Liver (tissue), 9 donors: Measurements from ENCODE around the gene FRAT1. TPM values are rescaled to one million over a fixed set of nuclear protein-coding genes. Genes with fewer than 3 reads are reported as not detected.

Experiments
- DNase-seq: peaks from one replicate; pipeline ENCODE4 v3.0.0-alpha.2; 2017; ENCODE audit warnings: low spot score
- H3K27ac ChIP-seq, 2 donors: one replicate each; pipeline ENCODE4 v1.7.0; 2013; ENCODE audit warnings: inconsistent platforms in 2 of 2, low read length in 2 of 2, control low read depth in 1 of 2, low read depth in 1 of 2, mild to moderate bottlenecking in 1 of 2
- H3K27me3 ChIP-seq, 4 donors: one replicate each; pipeline versions ENCODE4 v1.6.1 to v1.7.0; 2013; ENCODE audit warnings: low read length in 3 of 4, inconsistent platforms in 1 of 4, mild to moderate bottlenecking in 1 of 4, moderate library complexity in 1 of 4; ENCODE audit not compliant: control insufficient read depth in 4 of 4, insufficient read depth in 4 of 4
- H3K36me3 ChIP-seq, 4 donors: one replicate each; pipeline versions ENCODE4 v1.6.1 to v1.7.0; 2013; ENCODE audit warnings: low read length in 3 of 4, mild to moderate bottlenecking in 3 of 4, low read depth in 1 of 4, moderate library complexity in 1 of 4; ENCODE audit not compliant: control insufficient read depth in 4 of 4, insufficient read depth in 3 of 4
- H3K4me1 ChIP-seq, 4 donors: one replicate each; pipeline versions ENCODE4 v1.6.1 to v1.7.0; 2013; ENCODE audit warnings: low read length in 3 of 4, mild to moderate bottlenecking in 3 of 4, moderate library complexity in 1 of 4; ENCODE audit not compliant: control insufficient read depth in 4 of 4, insufficient read depth in 4 of 4
- H3K4me3 ChIP-seq, 3 donors: one replicate each; pipeline versions ENCODE4 v1.6.1 to v1.7.0; 2013; ENCODE audit warnings: low read length in 3 of 3, control low read depth in 1 of 3, low read depth in 1 of 3, mild to moderate bottlenecking in 1 of 3
- H3K9ac ChIP-seq, 2 donors: one replicate each; pipeline ENCODE4 v1.7.0; 2013; ENCODE audit warnings: low read length in 2 of 2, mild to moderate bottlenecking in 2 of 2, moderate library complexity in 2 of 2, control low read depth in 1 of 2, low read depth in 1 of 2
- H3K9me3 ChIP-seq, 4 donors: one replicate each; pipeline versions ENCODE4 v1.6.1 to v1.7.0; 2013; ENCODE audit warnings: low read length in 3 of 4; ENCODE audit not compliant: control insufficient read depth in 4 of 4
- ATF3 ChIP-seq: IDR thresholded peaks from 2 replicates; pipeline ENCODE4 v1.6.1; 2016; ENCODE audit warnings: antibody characterized with exemption
- CTCF ChIP-seq: fragments of 150-350 bp; IDR thresholded peaks from 2 replicates; pipeline ENCODE4 v1.5.1; 2017; ENCODE audit warnings: improper control_type of control experiment, low read depth, low read length; ENCODE audit not compliant: missing input control
- EGR1 ChIP-seq, 2 donors: IDR thresholded peaks; 2 replicates each; pipeline ENCODE4 v1.6.1; 2016 to 2018; ENCODE audit warnings: antibody characterized with exemption in 2 of 2, low read depth in 2 of 2
- FOXA1 ChIP-seq: IDR thresholded peaks from 2 replicates; pipeline ENCODE4 v1.6.1; 2016; ENCODE audit warnings: antibody characterized with exemption
- FOXA2 ChIP-seq: IDR thresholded peaks from 2 replicates; pipeline ENCODE4 v1.6.1; 2016; ENCODE audit warnings: antibody characterized with exemption
- GABPA ChIP-seq, 2 donors: IDR thresholded peaks in 1 of 2; conservative IDR thresholded peaks in 1 of 2; 2 replicates each; pipeline ENCODE4 v1.6.1; 2016; ENCODE audit warnings: antibody characterized with exemption in 2 of 2, mild to moderate bottlenecking in 1 of 2, moderate library complexity in 1 of 2
- HNF4A ChIP-seq, 2 donors: conservative IDR thresholded peaks; 2 replicates each; pipeline ENCODE4 v1.6.1; 2016; ENCODE audit warnings: antibody characterized with exemption in 2 of 2, mild to moderate bottlenecking in 2 of 2
- HNF4G ChIP-seq: IDR thresholded peaks from 2 replicates; pipeline ENCODE4 v1.6.1; 2016; ENCODE audit warnings: antibody characterized with exemption
- JUND ChIP-seq, 2 donors: IDR thresholded peaks; 2 replicates each; pipeline ENCODE4 v1.6.1; 2016; ENCODE audit warnings: antibody characterized with exemption in 2 of 2
- MAX ChIP-seq: IDR thresholded peaks from 2 replicates; pipeline ENCODE4 v1.6.1; 2016; ENCODE audit warnings: antibody characterized with exemption
- NR2F2 ChIP-seq: IDR thresholded peaks from 2 replicates; pipeline ENCODE4 v1.6.1; 2016; ENCODE audit warnings: antibody characterized with exemption
- RAD21 ChIP-seq, 2 donors: IDR thresholded peaks; 2 replicates each; pipeline ENCODE4 v1.6.1; 2016; ENCODE audit warnings: antibody characterized with exemption in 2 of 2, mild to moderate bottlenecking in 2 of 2
- REST ChIP-seq: IDR thresholded peaks from 2 replicates; pipeline ENCODE4 v1.6.1; 2016; ENCODE audit warnings: antibody characterized with exemption, mild to moderate bottlenecking
- RXRA ChIP-seq, 2 donors: IDR thresholded peaks; 2 replicates each; pipeline ENCODE4 v1.6.1; 2017 to 2018; ENCODE audit warnings: antibody characterized with exemption in 2 of 2, mild to moderate bottlenecking in 1 of 2
- SP1 ChIP-seq: IDR thresholded peaks from 2 replicates; pipeline ENCODE4 v1.6.1; 2018; ENCODE audit warnings: antibody characterized with exemption, mild to moderate bottlenecking
- TAF1 ChIP-seq: conservative IDR thresholded peaks from 2 replicates; pipeline ENCODE4 v1.6.1; 2016; ENCODE audit warnings: antibody characterized with exemption, mild to moderate bottlenecking
- YY1 ChIP-seq: IDR thresholded peaks from 2 replicates; pipeline ENCODE4 v1.6.1; 2016; ENCODE audit warnings: antibody characterized with exemption, mild to moderate bottlenecking
- ZBTB33 ChIP-seq: IDR thresholded peaks from 2 replicates; pipeline ENCODE4 v1.6.1; 2016; ENCODE audit warnings: antibody characterized with exemption
- WGBS: extraction: QIAGEN DNeasy Blood & Tissue Kit; methylation state at CpG from one replicate; pipeline ENCODE4 v1.1.7; 2013; 5-methylcytosine and 5-hydroxymethylcytosine counted together
- polyA plus RNA-seq, 2 donors: library from polyadenylated mRNA; stranded (reverse) in 1 of 2; unstranded in 1 of 2; fragments of 200-250 nt in 1 of 2; fragments of >200 nt in 1 of 2; fragmentation: Nextera tagmentation in 1 of 2; extraction: Ambion mirVana in 1 of 2; gene quantifications; one replicate each; pipeline versions ENCODE4 v1.2.1 to v1.2.3, GENCODE V29; 2013 to 2015
- total RNA-seq, 2 donors: library from RNA; depleted of rRNA; stranded (reverse); fragments of >200 nt; gene quantifications; one replicate each; pipeline ENCODE4 v1.2.3, GENCODE V29; 2014
- donor health status: healthy.
- donor health status: healthy.
- donor health status: healthy.
- donor health status: healthy.
- donor health status: healthy.

FRAT1 gene
- total and polyA plus RNA-seq, 4 donors, result 4.3 to 7.4 (median 5.2) TPM

GRCh38 chr10:97292862-97293198 lies 26.2 kb upstream of the FRAT1 start:
- Histone ChIP-seq H3K36me3 (no peaks in the 10 kb centered on the region), H3K9me3 (no peaks in the 10 kb centered on the region), H3K27me3 (no peaks in the 10 kb centered on the region), H3K4me1 (peaks cover 0 to 32% (median 18%) of the 10 kb centered on the region in 4 donors), H3K4me3 (no peak overlapping the region), H3K9ac (no peak overlapping the region), H3K27ac (no peak overlapping the region)
- no peak for DNase-seq
- WGBS, result 59% methylated on average over 3 of the region's 3 CpGs
- TF ChIP-seq RAD21 (IDR thresholded peaks at IDR 0.05) (no peak), TAF1 (no peak), EGR1 (IDR thresholded peaks at IDR 0.05; ENCODE audit: low read depth in 2 of 2) (no peak), HNF4G (no peak), JUND (IDR thresholded peaks at IDR 0.05) (peak in 1 of 2 donors; percentile 1)

- Histone ChIP-seq H3K27me3 (no peaks in the 10 kb centered on the region), H3K36me3 (no peaks in the 10 kb centered on the region), H3K4me3 (no peak overlapping the region), H3K27ac (peak overlapping the region; percentile 39 to 76), H3K9ac (peak overlapping the region in 1 of 2 donors; percentile 48), H3K9me3 (no peaks in the 10 kb centered on the region), H3K4me1 (peaks cover 4 to 41% (median 26%) of the 10 kb centered on the region in 4 donors)
- no peak for DNase-seq
- 36% methylated on average over 8 of the region's 8 CpGs for WGBS
- TF ChIP-seq TAF1 (no peak), SP1 (peak; percentile 59), ATF3 (no peak), RXRA (IDR thresholded peaks at IDR 0.05) (peak in 1 of 2 donors; percentile 40), ZBTB33 (no peak), HNF4G (no peak), GABPA (IDR thresholded peaks at IDR 0.05 in 1 of 2, conservative IDR thresholded peaks at IDR 0.05 in 1 of 2) (no peak), FOXA2 (no peak), FOXA1 (no peak), JUND (IDR thresholded peaks at IDR 0.05) (no peak), CTCF (no peak), NR2F2 (peak; percentile 40), YY1 (peak; percentile 32), RAD21 (IDR thresholded peaks at IDR 0.05) (peak in 1 of 2 donors; percentile 26), EGR1 (IDR thresholded peaks at IDR 0.05; ENCODE audit: low read depth in 2 of 2) (no peak), REST (no peak), MAX (no peak), HNF4A (conservative IDR thresholded peaks at IDR 0.05) (peak in 1 of 2 donors; percentile 14)
Observed at GRCh38 chr10:97297556-97298222, 21.4 kb upstream of the FRAT1 start.
